H9 (cell line): Measurements from ENCODE around the gene NNT. TPM values are rescaled to one million over a fixed set of nuclear protein-coding genes. Genes with fewer than 3 reads are reported as not detected.
"Not testable (repeated sequence)": the region's sequence is repeated elsewhere in the genome, so short reads cannot be mapped to it uniquely, and the experiment has no call there.

Experiments used
- DNase-seq: peaks from one replicate; pipeline ENCODE4 v3.0.0-alpha.2; 2017
- H2AFZ ChIP-seq: one replicate; pipeline ENCODE4 v1.6.1; 2013; ENCODE audit warnings: mild to moderate bottlenecking, low read length, control low read depth, moderate library complexity
- H2AK5ac ChIP-seq: 2 replicates; pipeline ENCODE4 v1.6.1; 2013; ENCODE audit warnings: low read length, control low read depth, mixed read lengths; ENCODE audit not compliant: insufficient read length
- H2BK120ac ChIP-seq: one replicate; pipeline ENCODE4 v1.6.1; 2013; ENCODE audit warnings: low read depth, mild to moderate bottlenecking, low read length, control low read depth, inconsistent platforms; ENCODE audit not compliant: poor library complexity, severe bottlenecking
- H2BK12ac ChIP-seq: 2 replicates; pipeline ENCODE4 v1.6.1; 2013; ENCODE audit warnings: low read length, control low read depth, mixed read lengths, low read depth; ENCODE audit not compliant: insufficient read length
- H2BK15ac ChIP-seq: 2 replicates; pipeline ENCODE4 v1.6.1; 2013; ENCODE audit warnings: low read depth, low read length, control low read depth
- H2BK20ac ChIP-seq: one replicate; pipeline ENCODE4 v1.6.1; 2013; ENCODE audit warnings: low read depth, mild to moderate bottlenecking, low read length, control low read depth, inconsistent platforms; ENCODE audit not compliant: poor library complexity, severe bottlenecking
- H2BK5ac ChIP-seq: 2 replicates; pipeline ENCODE4 v1.6.1; 2013; ENCODE audit warnings: low read length, control low read depth, mixed read lengths; ENCODE audit not compliant: insufficient read length
- H3K14ac ChIP-seq: 2 replicates; pipeline ENCODE4 v1.6.1; 2013; ENCODE audit warnings: low read length, control low read depth; ENCODE audit not compliant: insufficient read depth
- H3K18ac ChIP-seq: 2 replicates; pipeline ENCODE4 v1.6.1; 2013; ENCODE audit warnings: low read depth, mild to moderate bottlenecking, mixed read lengths, low read length, control low read depth; ENCODE audit not compliant: insufficient read length
- H3K23ac ChIP-seq: 2 replicates; pipeline ENCODE4 v1.6.1; 2013; ENCODE audit warnings: low read length, control low read depth, mixed read lengths, low read depth; ENCODE audit not compliant: insufficient read length
- H3K23me2 ChIP-seq: 2 replicates; pipeline ENCODE4 v1.6.1; 2013; ENCODE audit warnings: low read depth, mild to moderate bottlenecking, mixed read lengths, low read length, control low read depth; ENCODE audit not compliant: insufficient read length, poor library complexity, severe bottlenecking
- H3K27ac ChIP-seq: 2 replicates; pipeline ENCODE4 v1.5.1; 2013; ENCODE audit warnings: low read length, control low read depth, mixed read lengths, low read depth; ENCODE audit not compliant: insufficient read length
- H3K27me3 ChIP-seq: 2 replicates; pipeline ENCODE4 v1.6.1; 2013; ENCODE audit warnings: low read length, control low read depth, inconsistent platforms; ENCODE audit not compliant: insufficient read depth
- H3K4ac ChIP-seq: 2 replicates; pipeline ENCODE4 v1.6.1; 2013; ENCODE audit warnings: low read depth, mild to moderate bottlenecking, control low read depth, inconsistent platforms, low read length, moderate library complexity
- H3K4me1 ChIP-seq: 2 replicates; pipeline ENCODE4 v1.6.1; 2013; ENCODE audit warnings: low read length, control low read depth, inconsistent platforms; ENCODE audit not compliant: insufficient read depth
- H3K4me2 ChIP-seq: 2 replicates; pipeline ENCODE4 v1.6.1; 2013; ENCODE audit warnings: low read length, control low read depth, mixed read lengths; ENCODE audit not compliant: insufficient read length, insufficient read depth
- H3K56ac ChIP-seq: 2 replicates; pipeline ENCODE4 v1.6.1; 2013; ENCODE audit warnings: low read depth, mild to moderate bottlenecking, mixed read lengths, low read length, control low read depth; ENCODE audit not compliant: insufficient read length
- H3K79me1 ChIP-seq: 2 replicates; pipeline ENCODE4 v1.6.1; 2013; ENCODE audit warnings: low read depth, mild to moderate bottlenecking, moderate library complexity, low read length, control low read depth, inconsistent platforms; ENCODE audit not compliant: insufficient read depth, poor library complexity, severe bottlenecking
- H3K79me2 ChIP-seq: 2 replicates; pipeline ENCODE4 v1.6.1; 2013; ENCODE audit warnings: low read length, control low read depth, inconsistent platforms; ENCODE audit not compliant: insufficient read depth
- H3K9ac ChIP-seq: 2 replicates; pipeline ENCODE4 v1.6.1; 2013; ENCODE audit warnings: low read length, control low read depth, mixed read lengths; ENCODE audit not compliant: insufficient read length; ENCODE audit errors: extremely low read depth
- H3K9me3 ChIP-seq: one replicate; pipeline ENCODE4 v1.6.1; 2013; ENCODE audit warnings: low read depth, low read length, inconsistent platforms; ENCODE audit not compliant: control insufficient read depth
- H3T11ph ChIP-seq: one replicate; pipeline ENCODE4 v1.6.1; 2013; ENCODE audit warnings: mild to moderate bottlenecking, low read length, control low read depth, inconsistent platforms
- H4K20me1 ChIP-seq: one replicate; pipeline ENCODE4 v1.6.1; 2013; ENCODE audit not compliant: control insufficient read depth, insufficient read length, insufficient read depth
- H4K5ac ChIP-seq: 2 replicates; pipeline ENCODE4 v1.6.1; 2013; ENCODE audit warnings: low read depth, mild to moderate bottlenecking, mixed read lengths, low read length, control low read depth; ENCODE audit not compliant: insufficient read length
- H4K8ac ChIP-seq: replicated peaks from 2 replicates; pipeline ENCODE4 v1.6.1; 2013; ENCODE audit warnings: low read length, control low read depth, mixed read lengths, low read depth; ENCODE audit not compliant: insufficient read length
- H4K91ac ChIP-seq: 2 replicates; pipeline ENCODE4 v1.6.1; 2013; ENCODE audit warnings: low read depth, mild to moderate bottlenecking, moderate library complexity, mixed read lengths, low read length, control low read depth; ENCODE audit not compliant: insufficient read length
- H3K27ac Mint-ChIP-seq, 3 experiments: 2 replicates in 2 of 3; 3 replicates in 1 of 3; pipeline ENCODE4 v1.8.0; 2020 to 2021; ENCODE audit warnings: mixed read lengths in 3 of 3, mild to moderate bottlenecking in 1 of 3, moderate library complexity in 1 of 3
- H3K27me3 Mint-ChIP-seq: 2 replicates; pipeline ENCODE4 v1.8.0; 2021; ENCODE audit warnings: low read depth, mild to moderate bottlenecking, moderate library complexity, mixed read lengths
- H3K36me3 Mint-ChIP-seq, 3 experiments: 2 replicates in 2 of 3; 3 replicates in 1 of 3; pipeline ENCODE4 v1.8.0; 2020 to 2021; ENCODE audit warnings: low read depth in 3 of 3, mixed read lengths in 3 of 3; ENCODE audit not compliant: insufficient read depth in 1 of 3
- H3K4me1 Mint-ChIP-seq, 2 experiments: 2 replicates each; pipeline ENCODE4 v1.8.0; 2020; ENCODE audit warnings: mixed read lengths in 2 of 2
- H3K4me3 Mint-ChIP-seq, 2 experiments: 2 replicates in 1 of 2; 3 replicates in 1 of 2; pipeline ENCODE4 v1.8.0; 2020 to 2021; ENCODE audit warnings: mild to moderate bottlenecking in 2 of 2, mixed read lengths in 2 of 2, moderate library complexity in 1 of 2
- H3K9me3 Mint-ChIP-seq, 2 experiments: 2 replicates in 1 of 2; 3 replicates in 1 of 2; pipeline ENCODE4 v1.8.0; 2020; ENCODE audit warnings: mild to moderate bottlenecking in 2 of 2, mixed read lengths in 2 of 2, moderate library complexity in 1 of 2
- CTCF ChIP-seq: fragments of 200-600 bp; sonication (generic); conservative IDR thresholded peaks from 3 replicates; pipeline ENCODE4 v1.8.0; 2021; ENCODE audit warnings: antibody characterized with exemption, mild to moderate bottlenecking
- WGBS: extraction: QIAGEN DNeasy Blood & Tissue Kit; methylation state at CpG from one replicate; pipeline ENCODE4 v1.1.7; 2013; ENCODE audit warnings: missing lambda C conversion rate, low lambda C conversion rate, mixed read lengths; ENCODE audit not compliant: insufficient read length; ENCODE audit errors: extremely low coverage; 5-methylcytosine and 5-hydroxymethylcytosine counted together
- total RNA-seq: library from RNA; stranded (reverse); gene quantifications from 2 replicates; pipeline ENCODE4 v1.2.1, GENCODE V29; 2021

NNT gene
- total RNA-seq, 1 experiment from 2014 or later: 27.6 TPM

GRCh38 chr5:43592363-43592762 is 10.6 kb upstream of the NNT start:
- Mint-ChIP-seq H3K4me1 (peaks cover 8 to 12% of the 10 kb centered on the region in 2 experiments), H3K4me3 (no peak overlapping the region; a peak in 1 of 5 replicates), H3K27ac (no peak overlapping the region), H3K36me3 (no peaks in the 10 kb centered on the region), H3K27me3 (no peaks in the 10 kb centered on the region), H3K9me3 (no peaks in the 10 kb centered on the region)
- H3K4ac ChIP-seq: no peak overlapping the region
- H2AK5ac ChIP-seq: no peak overlapping the region
- no peak overlapping the region for H4K8ac ChIP-seq
- no peak overlapping the region for H3K14ac ChIP-seq
- no peak overlapping the region for H2AFZ ChIP-seq
- H3K79me1 ChIP-seq: no peaks in the 10 kb centered on the region
- H4K91ac ChIP-seq: no peak overlapping the region
- H2BK120ac ChIP-seq: no peak overlapping the region
- H3K4me2 ChIP-seq: no peak overlapping the region
- H2BK5ac ChIP-seq: no peak overlapping the region
- no peak overlapping the region for H2BK12ac ChIP-seq
- H3K56ac ChIP-seq: no peak overlapping the region
- H3K4me1 ChIP-seq: peaks cover 2% of the 10 kb centered on the region; the same call in 1 of the 2 replicates
- no peak overlapping the region for H3K27ac ChIP-seq
- H4K5ac ChIP-seq: no peak overlapping the region
- H3K9ac ChIP-seq: no peak overlapping the region
- H3K23me2 ChIP-seq: no peaks in the 10 kb centered on the region
- H3K23ac ChIP-seq: no peak overlapping the region
- H3K79me2 ChIP-seq: no peaks in the 10 kb centered on the region
- H3K9me3 ChIP-seq: no peaks in the 10 kb centered on the region
- no peak overlapping the region for H2BK20ac ChIP-seq
- H4K20me1 ChIP-seq: no peaks in the 10 kb centered on the region
- no peak for DNase-seq
- no peak overlapping the region for H2BK15ac ChIP-seq
- no peaks in the 10 kb centered on the region for H3K27me3 ChIP-seq
- no peak overlapping the region for H3T11ph ChIP-seq
- no peak for TF ChIP-seq CTCF
- no peak overlapping the region for H3K18ac ChIP-seq

- not testable (repeated sequence) for H2BK120ac ChIP-seq, H3K27ac Mint-ChIP-seq, H4K91ac ChIP-seq, H3K4me2 ChIP-seq, H2BK15ac ChIP-seq, H2AK5ac ChIP-seq, H3K27me3 Mint-ChIP-seq, H3K18ac ChIP-seq, H3K9ac ChIP-seq, H2BK12ac ChIP-seq, H3K27ac ChIP-seq, H2BK5ac ChIP-seq, H3K9me3 ChIP-seq, DNase-seq, H3K4me1 ChIP-seq, H3K14ac ChIP-seq, H3K56ac ChIP-seq, H3K9me3 Mint-ChIP-seq, H3K79me1 ChIP-seq, H3K4me3 Mint-ChIP-seq, H2BK20ac ChIP-seq, H3K27me3 ChIP-seq, H3T11ph ChIP-seq, H3K4ac ChIP-seq, H3K23ac ChIP-seq, H4K5ac ChIP-seq, H3K36me3 Mint-ChIP-seq, H4K8ac ChIP-seq, H4K20me1 ChIP-seq, H2AFZ ChIP-seq, H3K79me2 ChIP-seq
- peaks cover 30 to 32% of the 10 kb centered on the region in 2 experiments for H3K4me1 Mint-ChIP-seq
- H3K23me2 ChIP-seq: peaks cover 13% of the 10 kb centered on the region
- WGBS: no CpG with 5 or more reads among the region's 1 CpG
Measured at GRCh38 chr5:43598927-43599326, 4.1 kb upstream of the NNT start.
